ENCODE measurements around the gene SMARCC2. TPM values are rescaled to one million over a fixed set of nuclear protein-coding genes. Genes with fewer than 3 reads are reported as not detected.

The SMARCC2 gene
- total and polyA plus RNA-seq, 9 of the 15 experiments (the other 6 are each of a cell fraction or from before 2014, with no cell fraction given): 11.9 to 86.0 (median 36.6) TPM

DNA sequence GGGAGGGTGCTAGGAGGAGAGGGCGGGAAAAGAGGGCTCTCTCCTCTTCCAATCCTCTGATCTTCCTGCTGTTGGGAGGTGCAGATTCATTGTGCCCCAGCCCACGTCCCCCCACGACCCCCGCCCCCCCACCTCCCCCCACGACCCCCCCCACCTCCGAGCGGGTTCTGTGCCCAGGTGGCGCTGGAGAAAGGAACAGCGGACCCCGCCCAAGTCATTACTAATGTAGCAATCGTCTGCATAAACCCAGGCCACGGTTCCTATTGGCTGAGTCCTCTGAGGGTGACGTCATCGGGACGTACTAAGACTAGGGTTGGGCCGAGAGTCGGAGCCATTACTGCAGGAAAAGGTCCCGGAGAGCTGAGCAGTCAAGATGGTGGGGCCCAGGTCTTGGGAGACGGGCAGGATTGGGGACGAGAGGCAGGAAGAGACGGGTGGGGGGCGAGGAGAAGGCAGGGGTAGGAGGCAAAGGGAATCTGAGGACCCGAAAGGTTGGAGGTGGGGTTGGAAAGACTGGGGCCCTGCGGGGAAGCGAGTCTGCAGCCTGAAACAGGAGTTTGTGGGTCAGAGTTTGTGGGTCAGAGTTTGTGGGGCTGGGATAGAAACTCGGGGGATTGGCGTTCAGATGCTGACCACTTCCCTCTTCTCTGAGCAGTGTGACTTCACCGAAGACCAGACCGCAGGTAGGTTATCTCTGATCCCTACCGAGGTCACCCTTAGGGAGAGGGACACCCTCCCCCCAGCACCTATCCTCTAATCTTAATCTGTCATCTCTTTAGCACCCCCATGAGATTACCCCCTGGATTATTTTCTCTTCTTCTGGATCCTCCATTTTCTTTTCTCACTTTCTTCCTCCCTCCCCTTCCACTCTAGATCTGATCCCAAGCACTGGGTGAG lies 31.0 kb downstream of the SMARCC2 start, which contains the start of gene MYL6 (continued):
- TF ChIP-seq MAZ (CRISPR knock-in tag; conservative IDR thresholded peaks at IDR 0.05 in 1 of 2, IDR thresholded peaks at IDR 0.05 in 1 of 2) (peak; percentile 66 to 67), TRIM28 (IDR thresholded peaks at IDR 0.05) (no peak), MTA3 (IDR thresholded peaks at IDR 0.05; ENCODE audit: borderline replicate concordance) (peak; percentile 24), SIRT6 (IDR thresholded peaks at IDR 0.05; ENCODE audit: low read depth, low read length) (no peak), TAL1 (IDR thresholded peaks at IDR 0.05) (no peak), CHCHD3 (CRISPR knock-in tag; IDR thresholded peaks at IDR 0.05) (0 out of 2 replicates have a peak, but pooled peaks have one; percentile 75), MYNN (IDR thresholded peaks at IDR 0.05) (0 out of 2 replicates have a peak, but pooled peaks have one; percentile 16), MYNN (CRISPR knock-in tag; IDR thresholded peaks at IDR 0.05) (no peak), WHSC1 (IDR thresholded peaks at IDR 0.05; ENCODE audit: low read length) (no peak), SPI1 (IDR thresholded peaks at IDR 0.05; ENCODE audit: borderline replicate concordance, low read depth, low read length) (peak; percentile 91), TAF9B (IDR thresholded peaks at IDR 0.05; ENCODE audit: partially characterized antibody) (peak; percentile 94), ETV6 (IDR thresholded peaks at IDR 0.05; ENCODE audit: borderline replicate concordance in 1 of 2, low read depth in 2 of 2, low read length in 1 of 2) (no peak), ETV6 (CRISPR knock-in tag; IDR thresholded peaks at IDR 0.05; ENCODE audit: borderline replicate concordance) (0 out of 2 replicates have a peak, but pooled peaks have one; percentile 63), ETV5 (CRISPR knock-in tag; IDR thresholded peaks at IDR 0.05; ENCODE audit: low read depth) (0 out of 2 replicates have a peak, but pooled peaks have one; percentile 46), ZNF146 (CRISPR knock-in tag; IDR thresholded peaks at IDR 0.05; ENCODE audit: unreplicated experiment) (no peak), ZNF384 (IDR thresholded peaks at IDR 0.05; ENCODE audit: low read depth, low read length) (no peak), ZNF134 (CRISPR knock-in tag; conservative IDR thresholded peaks at IDR 0.05) (no peak)
- TF ChIP-seq, protein P1, sequence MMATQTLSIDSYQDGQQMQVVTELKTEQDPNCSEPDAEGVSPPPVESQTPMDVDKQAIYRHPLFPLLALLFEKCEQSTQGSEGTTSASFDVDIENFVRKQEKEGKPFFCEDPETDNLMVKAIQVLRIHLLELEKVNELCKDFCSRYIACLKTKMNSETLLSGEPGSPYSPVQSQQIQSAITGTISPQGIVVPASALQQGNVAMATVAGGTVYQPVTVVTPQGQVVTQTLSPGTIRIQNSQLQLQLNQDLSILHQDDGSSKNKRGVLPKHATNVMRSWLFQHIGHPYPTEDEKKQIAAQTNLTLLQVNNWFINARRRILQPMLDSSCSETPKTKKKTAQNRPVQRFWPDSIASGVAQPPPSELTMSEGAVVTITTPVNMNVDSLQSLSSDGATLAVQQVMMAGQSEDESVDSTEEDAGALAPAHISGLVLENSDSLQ (IDR thresholded peaks at IDR 0.05): no peak
- TF ChIP-seq, protein P2, sequence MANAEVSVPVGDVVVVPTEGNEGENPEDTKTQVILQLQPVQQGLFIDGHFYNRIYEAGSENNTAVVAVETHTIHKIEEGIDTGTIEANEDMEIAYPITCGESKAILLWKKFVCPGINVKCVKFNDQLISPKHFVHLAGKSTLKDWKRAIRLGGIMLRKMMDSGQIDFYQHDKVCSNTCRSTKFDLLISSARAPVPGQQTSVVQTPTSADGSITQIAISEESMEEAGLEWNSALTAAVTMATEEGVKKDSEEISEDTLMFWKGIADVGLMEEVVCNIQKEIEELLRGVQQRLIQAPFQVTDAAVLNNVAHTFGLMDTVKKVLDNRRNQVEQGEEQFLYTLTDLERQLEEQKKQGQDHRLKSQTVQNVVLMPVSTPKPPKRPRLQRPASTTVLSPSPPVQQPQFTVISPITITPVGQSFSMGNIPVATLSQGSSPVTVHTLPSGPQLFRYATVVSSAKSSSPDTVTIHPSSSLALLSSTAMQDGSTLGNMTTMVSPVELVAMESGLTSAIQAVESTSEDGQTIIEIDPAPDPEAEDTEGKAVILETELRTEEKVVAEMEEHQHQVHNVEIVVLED (CRISPR knock-in tag; IDR thresholded peaks at IDR 0.05): peak; percentile 48; the same call in 1 of the 2 replicates
- TF ChIP-seq, protein P3, sequence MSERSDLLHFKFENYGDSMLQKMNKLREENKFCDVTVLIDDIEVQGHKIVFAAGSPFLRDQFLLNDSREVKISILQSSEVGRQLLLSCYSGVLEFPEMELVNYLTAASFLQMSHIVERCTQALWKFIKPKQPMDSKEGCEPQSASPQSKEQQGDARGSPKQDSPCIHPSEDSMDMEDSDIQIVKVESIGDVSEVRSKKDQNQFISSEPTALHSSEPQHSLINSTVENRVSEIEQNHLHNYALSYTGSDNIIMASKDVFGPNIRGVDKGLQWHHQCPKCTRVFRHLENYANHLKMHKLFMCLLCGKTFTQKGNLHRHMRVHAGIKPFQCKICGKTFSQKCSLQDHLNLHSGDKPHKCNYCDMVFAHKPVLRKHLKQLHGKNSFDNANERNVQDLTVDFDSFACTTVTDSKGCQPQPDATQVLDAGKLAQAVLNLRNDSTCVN (CRISPR knock-in tag; IDR thresholded peaks at IDR 0.05): peak; percentile 99
- TF ChIP-seq, protein P4, sequence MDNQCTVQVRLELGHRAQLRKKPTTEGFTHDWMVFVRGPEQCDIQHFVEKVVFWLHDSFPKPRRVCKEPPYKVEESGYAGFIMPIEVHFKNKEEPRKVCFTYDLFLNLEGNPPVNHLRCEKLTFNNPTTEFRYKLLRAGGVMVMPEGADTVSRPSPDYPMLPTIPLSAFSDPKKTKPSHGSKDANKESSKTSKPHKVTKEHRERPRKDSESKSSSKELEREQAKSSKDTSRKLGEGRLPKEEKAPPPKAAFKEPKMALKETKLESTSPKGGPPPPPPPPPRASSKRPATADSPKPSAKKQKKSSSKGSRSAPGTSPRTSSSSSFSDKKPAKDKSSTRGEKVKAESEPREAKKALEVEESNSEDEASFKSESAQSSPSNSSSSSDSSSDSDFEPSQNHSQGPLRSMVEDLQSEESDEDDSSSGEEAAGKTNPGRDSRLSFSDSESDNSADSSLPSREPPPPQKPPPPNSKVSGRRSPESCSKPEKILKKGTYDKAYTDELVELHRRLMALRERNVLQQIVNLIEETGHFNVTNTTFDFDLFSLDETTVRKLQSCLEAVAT (IDR thresholded peaks at IDR 0.05): peak; percentile 94 to 95

Data from K562 (cell line).